Activated naive CD4-positive, alpha-beta T cell treated with anti-CD3 and anti-CD28 coated beads, Interleukin-2, amount 50 U/mL, for 24 hours (primary cell): ENCODE data around the gene SLC25A44.
"Not testable (repeated sequence)": the region's sequence is repeated elsewhere in the genome, so short reads cannot be mapped to it uniquely, and the experiment has no call there.

Source experiments
- H3K27ac Mint-ChIP-seq: one replicate; pipeline ENCODE4 v1.8.0; 2021; ENCODE audit warnings: mild to moderate bottlenecking, mixed read lengths
- H3K27me3 Mint-ChIP-seq: one replicate; pipeline ENCODE4 v1.8.0; 2021; ENCODE audit warnings: mixed read lengths
- H3K36me3 Mint-ChIP-seq: one replicate; pipeline ENCODE4 v1.8.0; 2021; ENCODE audit warnings: mixed read lengths
- H3K4me1 Mint-ChIP-seq: one replicate; pipeline ENCODE4 v1.8.0; 2021; ENCODE audit warnings: mixed read lengths
- H3K4me3 Mint-ChIP-seq: one replicate; pipeline ENCODE4 v1.8.0; 2021; ENCODE audit warnings: mild to moderate bottlenecking, mixed read lengths
- H3K9me3 Mint-ChIP-seq: one replicate; pipeline ENCODE4 v1.8.0; 2021; ENCODE audit warnings: mixed read lengths

SLC25A44 gene

GRCh38 chr1:156157506-156157905 is 36.4 kb upstream of the SLC25A44 start:
- H3K4me1 Mint-ChIP-seq = peaks cover 34% of the 10 kb centered on the region
- H3K36me3 Mint-ChIP-seq = no peaks in the 10 kb centered on the region
- no peak overlapping the region for H3K27ac Mint-ChIP-seq
- no peak overlapping the region for H3K4me3 Mint-ChIP-seq
- H3K9me3 Mint-ChIP-seq = no peaks in the 10 kb centered on the region
- no peaks in the 10 kb centered on the region for H3K27me3 Mint-ChIP-seq

DNA sequence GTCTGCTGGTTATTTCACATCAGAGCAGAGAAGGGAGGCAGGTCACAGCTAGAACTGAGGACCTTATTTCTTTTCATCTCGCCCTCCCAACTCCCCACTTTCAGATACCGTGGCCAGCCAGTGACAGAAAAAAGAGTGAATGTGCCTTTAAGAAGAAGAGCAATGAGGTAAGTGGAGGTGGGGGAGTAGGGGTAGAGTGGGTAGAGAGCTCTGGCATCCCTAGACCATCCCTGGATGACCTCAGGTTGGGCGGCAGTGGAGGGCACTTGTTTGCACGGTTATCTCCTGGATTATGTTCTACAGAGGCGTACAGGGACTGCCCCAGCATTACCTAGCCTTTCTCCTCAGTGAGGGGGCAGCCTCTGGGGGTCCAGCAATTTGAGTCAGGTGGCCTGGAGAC is 35.9 kb upstream of the SLC25A44 start:
- H3K27me3 Mint-ChIP-seq = no peaks in the 10 kb centered on the region
- H3K27ac Mint-ChIP-seq = peak overlapping the region; percentile 53
- H3K4me1 Mint-ChIP-seq = peaks cover 33% of the 10 kb centered on the region
- H3K9me3 Mint-ChIP-seq = no peaks in the 10 kb centered on the region
- no peaks in the 10 kb centered on the region for H3K36me3 Mint-ChIP-seq
- no peak overlapping the region for H3K4me3 Mint-ChIP-seq

DNA sequence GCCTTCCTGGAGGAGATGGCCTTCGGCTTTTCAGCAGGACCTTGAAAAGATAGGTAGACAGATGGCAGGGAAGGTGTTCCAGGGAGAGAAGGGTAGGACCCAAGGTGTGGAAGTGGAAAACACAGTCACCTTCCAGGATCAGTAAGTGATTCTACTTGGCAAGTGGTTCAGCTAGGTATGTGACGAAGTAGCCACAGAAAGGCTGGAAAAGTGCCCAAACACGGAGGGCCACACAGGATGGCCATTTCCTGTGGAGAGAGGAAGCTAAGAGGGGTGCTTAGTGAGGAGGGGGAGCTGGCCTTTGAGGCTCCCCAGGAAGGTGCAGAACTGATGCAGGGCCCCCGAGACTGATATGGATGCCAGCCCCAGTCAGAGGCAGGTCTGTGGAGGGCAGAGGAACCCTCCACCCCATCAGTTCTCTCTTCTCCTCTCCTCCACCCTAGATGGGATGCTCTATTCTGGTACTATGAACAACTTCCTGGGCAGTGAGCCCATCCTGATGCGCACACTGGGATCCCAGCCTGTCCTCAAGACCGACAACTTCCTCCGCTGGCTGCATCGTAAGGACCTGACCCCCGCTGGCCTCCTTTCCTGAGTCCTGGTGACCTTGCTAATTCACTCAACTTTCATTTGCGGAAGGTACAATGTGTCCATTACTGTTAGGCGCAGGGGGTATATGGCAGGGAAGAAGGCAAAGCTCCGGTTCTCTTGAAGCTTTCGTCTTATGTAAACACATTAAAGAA is 33.7 kb upstream of the SLC25A44 start:
- peak overlapping the region; percentile 76 for H3K4me3 Mint-ChIP-seq

GRCh38 chr1:156160743-156161171 is 33.1 kb upstream of the SLC25A44 start:
- peak overlapping the region; percentile 41 for H3K27ac Mint-ChIP-seq
- H3K4me3 Mint-ChIP-seq = peak overlapping the region; percentile 76
- peaks cover 39% of the 10 kb centered on the region for H3K4me1 Mint-ChIP-seq
- H3K27me3 Mint-ChIP-seq = no peaks in the 10 kb centered on the region
- no peaks in the 10 kb centered on the region for H3K36me3 Mint-ChIP-seq
- H3K9me3 Mint-ChIP-seq = no peaks in the 10 kb centered on the region

More for the DNA sequence above, 33.7 kb upstream of the SLC25A44 start:
- peak overlapping the region; percentile 94 for H3K27ac Mint-ChIP-seq
- no peaks in the 10 kb centered on the region for H3K36me3 Mint-ChIP-seq
- peaks cover 36% of the 10 kb centered on the region for H3K4me1 Mint-ChIP-seq
- no peaks in the 10 kb centered on the region for H3K9me3 Mint-ChIP-seq
- no peaks in the 10 kb centered on the region for H3K27me3 Mint-ChIP-seq

GRCh38 chr1:156162430-156163037 is 31.4 kb upstream of the SLC25A44 start:
- Mint-ChIP-seq H3K9me3 (no peaks in the 10 kb centered on the region), H3K27me3 (no peaks in the 10 kb centered on the region), H3K27ac (no peak overlapping the region), H3K36me3 (no peaks in the 10 kb centered on the region), H3K4me1 (peaks cover 34% of the 10 kb centered on the region), H3K4me3 (no peak overlapping the region)

GRCh38 chr1:156163712-156164111 is 30.2 kb upstream of the SLC25A44 start:
- H3K4me1 Mint-ChIP-seq = peaks cover 34% of the 10 kb centered on the region
- H3K27ac Mint-ChIP-seq = no peak overlapping the region
- H3K27me3 Mint-ChIP-seq = no peaks in the 10 kb centered on the region
- no peak overlapping the region for H3K4me3 Mint-ChIP-seq
- no peaks in the 10 kb centered on the region for H3K36me3 Mint-ChIP-seq
- no peaks in the 10 kb centered on the region for H3K9me3 Mint-ChIP-seq

DNA sequence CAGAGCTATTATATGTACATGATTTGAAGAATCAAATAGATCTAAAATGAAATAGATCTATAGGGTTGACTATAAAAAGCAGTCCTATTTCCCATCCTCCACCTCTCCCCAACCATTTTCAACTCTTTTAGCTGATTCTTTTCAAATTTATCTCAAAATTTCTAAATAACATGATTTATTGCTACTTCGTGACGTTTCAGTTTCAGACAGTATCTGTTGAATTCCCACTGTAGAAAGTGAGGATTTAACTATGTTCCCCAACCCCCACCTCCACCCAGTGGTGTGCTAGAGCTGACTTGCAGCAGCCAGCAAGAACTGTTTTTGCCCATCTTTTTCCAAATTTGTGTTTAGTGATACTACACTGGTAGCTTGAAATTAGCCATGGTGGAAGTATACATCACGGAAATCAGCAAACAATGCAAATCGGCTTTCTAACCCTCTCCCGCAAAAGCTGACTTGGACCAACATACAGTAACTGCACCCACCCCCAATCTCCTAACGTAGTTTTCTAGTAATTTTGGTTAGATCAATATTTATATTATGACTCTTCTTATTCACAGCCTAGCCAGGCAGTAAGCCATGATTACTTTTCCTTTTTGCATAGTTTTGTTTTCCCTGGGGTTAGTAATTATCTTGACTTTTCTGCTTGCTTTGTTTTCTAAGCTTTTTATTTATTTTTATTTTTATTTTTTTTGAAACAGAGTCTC is 29.6 kb upstream of the SLC25A44 start:
- Mint-ChIP-seq H3K36me3 (no peaks in the 10 kb centered on the region), H3K4me3 (no peak overlapping the region), H3K27me3 (no peaks in the 10 kb centered on the region), H3K9me3 (no peaks in the 10 kb centered on the region), H3K4me1 (peaks cover 30% of the 10 kb centered on the region), H3K27ac (no peak overlapping the region)

GRCh38 chr1:156165083-156165482 is 28.8 kb upstream of the SLC25A44 start:
- peak overlapping the region; percentile 37 for H3K4me3 Mint-ChIP-seq
- H3K4me1 Mint-ChIP-seq = peaks cover 22% of the 10 kb centered on the region
- no peaks in the 10 kb centered on the region for H3K9me3 Mint-ChIP-seq
- peak overlapping the region; percentile 86 for H3K27ac Mint-ChIP-seq
- H3K27me3 Mint-ChIP-seq = no peaks in the 10 kb centered on the region
- no peaks in the 10 kb centered on the region for H3K36me3 Mint-ChIP-seq

- Mint-ChIP-seq H3K27me3 (no peaks in the 10 kb centered on the region), H3K36me3 (no peaks in the 10 kb centered on the region), H3K27ac (no peak overlapping the region), H3K9me3 (no peaks in the 10 kb centered on the region), H3K4me3 (no peak overlapping the region), H3K4me1 (peaks cover 6% of the 10 kb centered on the region)
These were observed 26.4 kb upstream of the SLC25A44 start for GRCh38 chr1:156167536-156167935.

GRCh38 chr1:156172696-156173470 is 21.0 kb upstream of the SLC25A44 start:
- H3K36me3 Mint-ChIP-seq = no peaks in the 10 kb centered on the region

DNA sequence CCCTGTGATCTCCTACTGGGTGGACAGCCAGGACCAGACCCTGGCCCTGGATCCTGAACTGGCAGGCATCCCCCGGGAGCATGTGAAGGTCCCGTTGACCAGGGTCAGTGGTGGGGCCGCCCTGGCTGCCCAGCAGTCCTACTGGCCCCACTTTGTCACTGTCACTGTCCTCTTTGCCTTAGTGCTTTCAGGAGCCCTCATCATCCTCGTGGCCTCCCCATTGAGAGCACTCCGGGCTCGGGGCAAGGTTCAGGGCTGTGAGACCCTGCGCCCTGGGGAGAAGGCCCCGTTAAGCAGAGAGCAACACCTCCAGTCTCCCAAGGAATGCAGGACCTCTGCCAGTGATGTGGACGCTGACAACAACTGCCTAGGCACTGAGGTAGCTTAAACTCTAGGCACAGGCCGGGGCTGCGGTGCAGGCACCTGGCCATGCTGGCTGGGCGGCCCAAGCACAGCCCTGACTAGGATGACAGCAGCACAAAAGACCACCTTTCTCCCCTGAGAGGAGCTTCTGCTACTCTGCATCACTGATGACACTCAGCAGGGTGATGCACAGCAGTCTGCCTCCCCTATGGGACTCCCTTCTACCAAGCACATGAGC is 17.2 kb upstream of the SLC25A44 start:
- H3K27ac Mint-ChIP-seq = no peak overlapping the region
- no peaks in the 10 kb centered on the region for H3K36me3 Mint-ChIP-seq
- no peaks in the 10 kb centered on the region for H3K27me3 Mint-ChIP-seq
- no peaks in the 10 kb centered on the region for H3K9me3 Mint-ChIP-seq
- H3K4me1 Mint-ChIP-seq = peaks cover 25% of the 10 kb centered on the region
- H3K4me3 Mint-ChIP-seq = no peak overlapping the region

More at GRCh38 chr1:156172696-156173470, 21.0 kb upstream of the SLC25A44 start:
- Mint-ChIP-seq H3K27ac (no peak overlapping the region), H3K27me3 (no peaks in the 10 kb centered on the region), H3K4me1 (peaks cover 12% of the 10 kb centered on the region), H3K4me3 (no peak overlapping the region), H3K9me3 (no peaks in the 10 kb centered on the region)

DNA sequence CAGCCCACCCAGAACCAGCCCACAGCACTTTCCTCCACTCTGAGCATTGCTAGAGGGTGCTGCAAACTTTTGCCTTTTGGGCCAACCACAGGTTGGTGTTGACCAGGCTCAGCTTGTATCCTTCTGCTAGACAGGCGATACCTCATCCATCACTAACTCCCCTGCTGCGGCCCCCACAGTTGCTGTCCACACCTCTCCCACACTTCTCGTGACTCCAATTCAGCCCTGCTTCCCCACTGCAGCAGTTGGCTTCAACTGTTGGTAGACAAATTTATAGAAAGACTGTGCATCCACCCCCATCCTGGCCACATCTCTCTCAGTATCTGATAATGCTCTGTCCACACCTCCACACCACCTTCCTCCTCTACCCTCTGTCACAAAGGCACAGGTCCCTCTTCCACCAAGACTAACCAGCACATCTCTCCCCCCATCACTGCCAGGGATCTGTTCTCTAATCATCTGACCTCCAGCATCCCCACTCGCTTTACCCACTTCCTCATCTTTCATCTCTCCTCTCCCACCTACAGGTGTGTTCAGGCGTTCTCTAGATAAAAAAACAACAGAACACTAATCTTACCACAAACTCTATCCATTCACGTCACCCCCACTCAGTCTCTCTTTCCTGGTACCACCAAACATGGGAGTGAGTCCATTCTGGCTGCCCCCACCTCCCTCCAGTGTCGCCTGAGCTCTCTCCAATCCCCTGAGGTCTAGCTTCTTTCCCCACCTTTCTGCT is 15.8 kb upstream of the SLC25A44 start:
- peak overlapping the region; percentile 71 for H3K27ac Mint-ChIP-seq
- H3K9me3 Mint-ChIP-seq = no peaks in the 10 kb centered on the region
- peaks cover 23% of the 10 kb centered on the region for H3K4me1 Mint-ChIP-seq
- H3K27me3 Mint-ChIP-seq = no peaks in the 10 kb centered on the region
- H3K4me3 Mint-ChIP-seq = peak overlapping the region; percentile 16
- H3K36me3 Mint-ChIP-seq = no peaks in the 10 kb centered on the region

DNA sequence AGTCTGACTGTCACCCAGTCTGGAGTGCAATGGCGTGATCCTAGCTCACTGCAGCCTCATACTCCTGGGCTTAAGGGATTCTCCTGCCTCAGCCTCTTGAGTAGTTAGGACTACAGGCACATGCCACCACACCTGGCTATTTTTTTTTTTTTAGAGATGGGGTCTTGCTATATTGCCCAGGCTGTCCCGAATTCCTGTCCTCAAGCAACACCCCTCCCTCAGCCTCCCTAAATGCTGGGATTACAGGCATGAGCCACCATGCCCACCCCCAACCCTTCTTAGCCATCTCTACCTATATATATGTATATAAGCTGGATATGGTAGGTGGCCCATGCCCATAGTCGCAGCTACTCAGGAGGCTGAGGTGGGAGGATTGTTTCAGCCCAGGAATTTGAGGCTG is 13.4 kb upstream of the SLC25A44 start:
- H3K4me3 Mint-ChIP-seq = no peak overlapping the region
- H3K4me1 Mint-ChIP-seq = peaks cover 19% of the 10 kb centered on the region
- no peaks in the 10 kb centered on the region for H3K9me3 Mint-ChIP-seq
- H3K27me3 Mint-ChIP-seq = no peaks in the 10 kb centered on the region
- H3K27ac Mint-ChIP-seq = no peak overlapping the region
- no peaks in the 10 kb centered on the region for H3K36me3 Mint-ChIP-seq

- H3K27ac Mint-ChIP-seq, H3K9me3 Mint-ChIP-seq, H3K36me3 Mint-ChIP-seq, H3K4me3 Mint-ChIP-seq, H3K27me3 Mint-ChIP-seq: not testable (repeated sequence)
- H3K4me1 Mint-ChIP-seq = peaks cover 19% of the 10 kb centered on the region
These were observed 12.4 kb upstream of the SLC25A44 start for GRCh38 chr1:156181391-156181924.
